Measurements from ENCODE around the gene FIGNL1. TPM values are rescaled to one million over a fixed set of nuclear protein-coding genes. Genes with fewer than 3 reads are reported as not detected.

The FIGNL1 gene
- total RNA-seq, 1 donor from 2014 or later, result 33.8 TPM

GRCh38 chr7:50399206-50399605, 50.9 kb downstream of the FIGNL1 start:
- intact Hi-C loops (cut with micrococcal nuclease), result loop anchor here (5.0 kb wide), 1 partner anchor 433 kb away; no protein-coding TSS in a partner anchor

- intact Hi-C loops (cut with micrococcal nuclease), result loop anchor here (1.0 to 5.0 kb wide), 8 partner anchors 20 to 434 kb away; no protein-coding TSS in a partner anchor
Observed at GRCh38 chr7:50397971-50398324, 52.2 kb downstream of the FIGNL1 start.

GRCh38 chr7:50397320-50397970, 52.7 kb downstream of the FIGNL1 start:
- intact Hi-C loops (cut with micrococcal nuclease), result loop anchor here (1.0 to 5.0 kb wide), 8 partner anchors 21 to 435 kb away; no protein-coding TSS in a partner anchor

GRCh38 chr7:50396856-50397255, 53.3 kb downstream of the FIGNL1 start:
- intact Hi-C loops (cut with micrococcal nuclease), result loop anchor here (1.0 to 5.0 kb wide), 8 partner anchors 21 to 435 kb away; no protein-coding TSS in a partner anchor

GRCh38 chr7:50394315-50394714, 55.8 kb downstream of the FIGNL1 start:
- intact Hi-C loops (cut with micrococcal nuclease), result no loop called here

Other genes starting within 250 kb of the FIGNL1 start
- gene IKZF1, start 145.6 kb downstream of the FIGNL1 start, total RNA-seq, result 530 and 537 TPM in 2 replicates
- gene DDC, start 115.1 kb upstream of the FIGNL1 start, total RNA-seq, result not detected in 2 replicates

Data from T-helper 1 cell treated with Interleukin-12 subunit alpha and Interleukin-12 subunit beta and Interleukin-4 antibody, amounts not matched to agents 30 ng/mL and 1 ng/mL, for 36 hours (primary cell).